HS-5 (cell line): ENCODE results near the gene STX16.

Experiments used
- DNase-seq: peaks from one replicate; pipeline ENCODE4 v3.0.0-alpha.2; 2012; ENCODE audit warnings: low read depth

Gene STX16

DNA sequence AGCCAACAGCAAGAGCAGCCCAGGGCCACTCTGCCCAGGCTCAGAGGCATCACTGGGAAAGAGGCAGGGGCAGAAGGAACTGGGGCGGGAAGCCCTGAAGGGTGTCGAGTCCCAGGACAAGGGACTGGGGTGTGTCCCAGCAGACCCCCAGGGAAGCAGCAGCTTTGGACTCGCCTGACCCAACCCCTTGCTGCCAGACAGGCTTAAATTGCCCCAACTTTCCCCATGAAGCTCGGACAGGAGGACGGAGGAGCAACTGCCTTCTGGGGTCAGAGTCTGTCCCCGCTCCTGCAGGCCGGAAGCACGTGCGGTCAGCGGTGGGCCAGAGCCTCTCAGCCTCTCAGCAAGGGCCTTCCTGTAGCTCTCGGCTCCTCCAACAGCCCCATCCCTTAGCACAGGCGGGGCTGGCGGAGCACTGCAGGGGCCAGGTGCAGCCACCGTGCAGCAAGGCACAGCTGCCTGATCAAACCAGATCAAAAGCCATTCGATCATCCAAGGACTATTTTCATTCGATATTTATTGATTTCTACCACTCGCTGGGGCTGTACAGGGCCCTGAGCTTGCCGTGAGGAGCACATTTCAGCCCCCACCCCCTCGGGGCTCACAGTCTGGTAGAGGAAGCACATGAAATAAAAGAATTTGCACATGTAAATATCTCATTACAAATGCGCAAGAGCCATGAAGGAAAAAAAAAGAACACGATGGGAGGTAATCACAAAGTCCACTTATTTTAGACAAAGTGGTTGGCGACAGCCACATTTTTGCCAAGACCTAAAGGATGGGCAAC, 31.8 kb upstream of the STX16 start:
- no peak for DNase-seq

DNA sequence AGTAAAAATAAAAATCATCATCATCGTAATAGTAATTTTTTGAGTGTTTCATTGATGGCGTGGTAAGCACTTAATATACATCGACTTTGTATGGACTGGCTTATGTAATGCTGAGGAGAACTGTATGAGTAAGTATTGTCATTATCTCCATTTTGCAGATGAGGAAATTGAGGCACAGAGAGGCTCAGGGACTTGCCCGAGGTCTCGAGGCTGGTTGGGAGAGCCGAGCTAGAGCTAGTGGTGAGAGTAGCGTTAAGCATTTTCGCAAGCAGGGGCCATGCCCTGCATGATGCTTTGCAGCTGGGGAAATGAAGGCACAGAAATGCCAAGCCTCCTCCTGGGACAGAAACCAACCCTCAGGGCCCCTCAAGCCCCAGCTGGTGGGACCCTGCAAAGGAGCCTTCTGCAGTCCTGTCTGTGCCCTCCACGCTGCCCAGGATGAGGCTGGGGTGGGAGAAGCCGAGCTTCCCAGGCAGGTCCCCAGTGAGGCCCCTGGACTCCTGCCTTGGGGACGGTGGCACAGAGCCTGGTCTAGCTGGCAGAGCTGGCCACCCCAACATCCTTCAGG, 31.1 kb upstream of the STX16 start:
- no peak for DNase-seq

- DNase-seq = no peak
Measured at GRCh38 chr20:58621906-58622548, 29.1 kb upstream of the STX16 start.

DNA sequence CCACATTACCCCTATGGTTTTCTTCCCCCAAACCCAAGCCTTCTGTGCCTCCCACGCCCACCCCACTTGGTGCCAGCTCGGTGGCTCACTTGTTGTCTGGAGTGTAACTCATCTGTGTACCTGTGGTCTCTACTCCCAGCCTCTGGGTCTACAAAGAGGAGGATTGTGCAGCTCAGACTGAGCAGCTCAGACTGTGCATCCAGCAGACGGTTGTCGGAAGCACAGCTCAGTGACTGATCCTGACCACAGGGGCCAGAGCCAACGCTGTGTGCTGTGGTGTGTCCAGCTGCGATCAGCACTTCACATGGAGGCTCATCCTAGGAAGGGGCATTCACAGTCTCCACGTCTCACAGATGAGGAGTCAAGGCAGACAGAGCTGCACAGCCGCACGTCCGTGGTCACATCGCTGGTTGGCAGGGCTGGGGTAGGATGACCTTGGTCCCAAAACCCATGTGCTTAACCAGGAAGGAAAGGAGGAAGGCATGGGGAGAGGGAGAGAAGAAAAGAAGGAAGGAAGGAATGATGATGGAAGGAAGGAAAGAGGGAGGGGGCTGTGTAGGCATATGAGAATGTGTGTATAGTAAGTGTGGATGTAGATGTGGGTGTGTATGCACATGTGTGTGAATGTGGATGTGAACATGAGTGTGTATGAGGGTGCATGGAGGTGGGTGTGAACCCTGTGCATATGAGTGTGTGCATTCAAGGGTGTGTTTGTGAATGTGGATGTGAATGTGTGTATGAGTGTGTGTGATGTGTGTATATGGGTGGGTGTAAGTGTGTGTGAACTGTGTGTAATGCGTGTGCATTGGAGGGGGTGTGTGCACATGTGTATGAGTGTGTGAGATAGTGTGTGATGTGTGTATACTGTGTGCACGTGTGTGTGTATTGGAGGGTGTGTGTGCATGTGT, 28.2 kb upstream of the STX16 start:
- no peak for DNase-seq

DNA sequence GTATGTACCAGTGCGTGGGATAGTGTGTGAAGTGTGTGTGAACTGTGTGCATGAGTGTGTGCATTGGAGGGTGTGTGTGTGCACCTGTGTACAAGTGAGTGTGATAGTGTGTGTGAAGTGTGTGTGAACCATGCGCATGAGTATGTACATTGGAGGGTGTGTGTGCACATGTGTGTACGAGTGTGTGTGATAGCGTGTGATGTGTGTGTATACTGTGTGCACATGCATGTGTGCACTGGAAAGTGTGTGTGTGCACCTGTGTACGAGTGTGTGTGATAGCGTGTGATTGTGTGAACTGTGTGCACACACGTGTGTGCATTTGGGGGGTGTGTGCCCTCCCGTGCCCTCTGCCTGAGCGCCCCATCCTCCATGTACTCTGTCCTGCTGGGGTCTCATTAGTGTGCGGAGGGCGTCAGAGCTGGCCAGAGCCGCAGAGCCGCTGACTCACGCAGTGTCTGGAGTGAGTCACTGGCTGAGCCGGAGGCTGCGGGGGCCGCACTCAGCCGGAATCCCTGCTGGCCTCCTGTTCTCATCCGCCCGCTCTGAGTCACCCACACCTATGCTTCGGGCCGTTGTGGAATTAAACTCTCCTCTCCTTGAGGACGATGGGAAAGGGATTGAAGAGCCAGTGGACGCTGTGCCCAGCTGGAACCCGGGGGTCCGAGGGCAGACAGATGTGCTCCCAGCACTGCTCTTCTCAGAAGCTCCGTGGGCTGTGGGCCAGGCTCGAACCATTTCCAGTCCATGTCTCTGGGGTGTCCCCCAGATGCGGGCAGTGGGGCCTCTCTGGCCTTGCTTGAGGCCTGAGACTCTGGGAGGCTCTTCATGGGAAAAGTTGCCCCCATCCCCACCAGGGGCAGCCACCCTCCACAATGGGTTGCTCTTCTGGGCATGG, 27.3 kb upstream of the STX16 start:
- peak; percentile 84 for DNase-seq

- DNase-seq = no peak
Measured at GRCh38 chr20:58624687-58625086, 26.4 kb upstream of the STX16 start.

DNA sequence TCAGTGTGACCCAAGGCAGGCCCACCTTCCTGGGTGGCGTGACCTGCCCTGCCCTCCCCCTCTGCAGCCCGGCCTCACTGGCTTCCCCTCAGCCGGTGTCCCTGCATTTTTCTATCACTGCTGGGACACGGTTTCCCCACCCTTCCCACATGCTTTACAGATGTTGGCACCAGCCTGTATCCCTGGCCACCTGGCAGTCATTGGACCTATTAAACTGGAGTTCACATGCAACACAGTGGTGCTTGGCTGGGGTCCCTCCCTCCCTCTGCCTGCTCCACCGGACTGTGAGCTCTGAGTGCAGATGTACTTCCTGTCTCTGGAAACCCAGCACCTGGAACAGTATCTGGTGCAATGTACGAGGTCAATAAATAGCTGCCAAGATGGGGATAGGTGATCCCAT, 25.5 kb upstream of the STX16 start:
- DNase-seq = no peak

DNA sequence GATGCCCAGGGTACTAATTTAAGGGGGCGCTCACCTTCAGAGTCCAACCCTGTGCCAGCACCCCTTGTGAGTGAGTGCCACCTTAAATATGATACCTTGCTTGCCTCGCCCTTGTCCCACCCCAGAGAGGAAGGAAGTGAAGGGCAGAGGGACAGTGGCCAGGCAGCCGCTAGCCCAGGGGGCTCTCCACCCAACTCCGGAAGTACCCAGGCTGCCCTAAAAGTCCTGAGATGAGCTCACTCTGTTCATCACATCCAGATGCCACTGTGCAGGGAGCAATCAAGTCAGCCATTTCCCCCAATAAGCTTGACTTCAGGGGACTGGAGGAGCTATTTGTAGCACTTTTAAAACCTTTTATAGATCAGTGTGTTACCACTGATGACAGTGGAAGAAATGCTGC, 25.0 kb upstream of the STX16 start:
- no peak for DNase-seq

- no peak for DNase-seq
Measured at GRCh38 chr20:58627212-58628072, 23.6 kb upstream of the STX16 start.

DNA sequence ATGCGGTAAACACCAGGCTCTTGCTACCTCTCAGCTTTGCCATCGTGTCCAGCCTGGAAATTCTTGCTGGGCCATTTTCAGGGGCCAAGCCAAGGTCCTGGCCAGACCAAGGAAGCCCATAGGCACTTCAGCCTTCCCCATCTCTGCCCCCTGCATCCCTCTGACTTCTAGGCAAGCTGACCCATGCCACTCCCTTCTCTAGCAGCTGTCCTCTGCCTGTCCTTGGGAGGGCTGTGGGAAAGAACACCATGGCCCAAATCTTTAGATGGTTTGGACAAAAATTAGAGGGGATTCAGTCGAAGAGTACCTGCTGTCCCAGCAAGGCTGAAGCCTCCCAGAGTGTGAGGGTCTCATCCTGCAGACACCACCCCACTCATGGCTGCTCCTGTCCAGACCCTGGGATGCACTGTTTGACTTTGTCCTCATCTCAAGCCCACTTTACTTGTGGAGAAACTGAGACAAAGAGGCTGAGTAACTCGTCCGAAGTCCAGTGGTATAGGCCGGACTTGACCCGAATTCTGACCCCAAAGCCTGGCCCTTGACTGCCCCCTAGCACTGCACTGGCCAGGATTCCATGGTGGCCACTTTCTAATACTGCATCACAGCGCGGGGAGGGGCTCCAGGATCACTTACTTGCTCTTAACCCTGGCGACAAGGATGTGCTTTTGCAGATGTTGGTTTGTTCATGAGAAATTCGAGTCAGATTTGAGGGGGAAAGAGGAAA, 22.4 kb upstream of the STX16 start:
- DNase-seq = no peak

- no peak for DNase-seq
Measured at GRCh38 chr20:58629215-58629580, 21.9 kb upstream of the STX16 start.

DNA sequence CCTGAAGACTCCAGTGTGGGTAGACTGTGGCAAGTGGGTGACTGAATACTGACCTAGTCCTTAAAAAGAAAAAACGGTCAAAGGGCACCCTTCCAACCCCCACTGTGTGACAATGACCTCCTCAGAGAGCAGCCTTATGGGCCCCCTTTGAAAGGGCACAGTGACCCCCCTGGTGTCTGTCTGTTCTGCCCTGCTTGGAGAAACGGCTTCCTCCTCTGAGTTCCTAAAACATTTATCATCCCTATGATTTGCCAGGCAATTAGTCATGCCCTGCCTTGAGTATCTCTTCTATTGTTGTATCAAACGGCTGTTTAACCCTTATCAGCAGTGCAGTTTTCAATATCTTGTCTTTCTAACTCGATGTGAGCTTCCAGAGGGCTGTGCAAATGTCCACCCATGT, 21.0 kb upstream of the STX16 start:
- DNase-seq = peak; percentile 80

GRCh38 chr20:58633161-58634053, 17.7 kb upstream of the STX16 start:
- DNase-seq = no peak

- no peak for DNase-seq
Measured at GRCh38 chr20:58634059-58634458, 17.0 kb upstream of the STX16 start.

DNA sequence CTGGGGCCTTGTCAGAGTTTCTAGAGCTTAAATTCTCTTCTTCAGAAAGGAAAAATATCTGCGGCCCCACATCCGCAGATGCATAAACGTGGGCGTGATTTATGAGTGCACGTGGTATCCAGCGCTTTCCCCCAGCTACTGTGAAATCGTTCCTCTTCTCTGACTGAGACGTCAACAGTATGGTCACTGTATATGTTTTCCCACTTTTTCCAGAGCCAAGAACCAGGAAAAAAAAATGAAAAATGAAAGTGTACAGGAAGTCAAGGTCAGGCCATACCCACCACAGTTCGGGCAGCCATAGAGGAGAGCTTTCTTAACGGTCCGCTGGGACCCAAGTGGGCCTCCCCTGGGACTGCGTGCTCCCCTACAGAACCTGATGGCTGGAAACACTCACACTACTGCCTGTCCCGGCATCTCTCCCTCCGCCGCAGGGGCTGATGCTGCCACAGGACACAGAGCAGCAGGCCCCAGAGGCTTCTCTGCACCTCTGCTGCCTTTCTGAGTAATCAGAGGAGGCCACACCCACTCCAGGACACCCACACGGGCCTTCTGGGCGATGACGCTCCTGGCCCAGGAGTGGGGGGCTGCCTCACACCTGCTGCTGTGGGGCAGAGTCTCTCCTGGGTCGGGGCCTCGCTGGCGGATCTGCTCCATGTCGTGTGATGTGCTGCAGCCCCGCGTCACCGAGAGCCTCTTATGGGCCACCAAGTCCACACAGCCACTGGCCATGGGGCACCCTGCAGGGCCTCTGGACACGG, 16.4 kb upstream of the STX16 start:
- no peak for DNase-seq

GRCh38 chr20:58635279-58635665, 15.8 kb upstream of the STX16 start:
- DNase-seq = no peak

DNA sequence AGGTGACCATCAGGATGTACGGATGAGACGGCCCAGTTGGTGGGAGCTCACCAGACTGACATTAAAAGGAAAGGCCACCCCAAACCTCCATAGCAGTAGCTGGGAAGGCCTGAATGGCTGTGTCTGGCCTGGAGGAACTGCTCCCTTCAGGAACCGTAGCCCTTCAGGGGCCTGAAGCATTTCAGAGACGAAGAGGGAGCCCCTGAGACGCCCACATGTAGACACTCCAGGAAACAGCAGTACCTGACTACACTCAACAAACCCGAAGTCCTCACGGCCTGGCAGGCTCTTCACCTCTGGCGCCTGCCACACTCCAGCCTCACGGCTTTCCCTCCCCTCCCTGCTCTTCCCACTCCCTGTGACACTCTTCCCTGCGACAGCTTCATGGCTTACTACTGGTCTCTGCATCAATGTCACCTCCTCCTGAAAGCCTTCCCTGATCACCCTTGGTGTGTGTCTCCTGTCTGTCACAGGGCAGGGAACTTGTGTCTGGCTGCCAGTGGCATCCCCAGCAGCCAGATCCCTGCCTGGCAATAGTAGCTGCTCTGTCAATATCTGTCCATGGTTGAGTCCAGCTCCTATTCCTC, 14.6 kb upstream of the STX16 start:
- DNase-seq = no peak

- DNase-seq = no peak
Measured at GRCh38 chr20:58636983-58637421, 14.1 kb upstream of the STX16 start.
